ENCODE measurements around the gene TNS3.

TNS3 gene

DNA sequence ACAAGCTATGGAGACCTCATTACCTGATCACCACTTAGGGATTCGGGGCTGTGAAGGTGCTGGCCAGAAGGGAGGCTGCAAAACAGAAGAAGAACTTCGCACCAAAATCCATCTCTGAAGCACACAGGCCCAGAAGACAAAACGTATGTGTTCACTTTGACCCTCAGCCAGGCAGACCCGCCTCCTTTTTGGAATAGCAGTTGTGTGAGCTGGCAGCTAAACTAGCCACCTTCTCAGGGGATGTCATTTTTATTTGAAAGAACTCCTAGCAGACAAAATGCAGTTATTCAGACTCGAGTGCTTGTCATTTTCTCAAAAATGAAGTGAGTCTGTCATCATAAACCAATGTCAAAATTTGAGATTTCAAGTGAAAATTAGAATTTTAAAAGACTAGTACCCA, 71.7 kb downstream of the TNS3 start:
- no peak for DNase-seq (ENCODE audit: low read depth in 1 of 2, low spot score in 1 of 2)

DNA sequence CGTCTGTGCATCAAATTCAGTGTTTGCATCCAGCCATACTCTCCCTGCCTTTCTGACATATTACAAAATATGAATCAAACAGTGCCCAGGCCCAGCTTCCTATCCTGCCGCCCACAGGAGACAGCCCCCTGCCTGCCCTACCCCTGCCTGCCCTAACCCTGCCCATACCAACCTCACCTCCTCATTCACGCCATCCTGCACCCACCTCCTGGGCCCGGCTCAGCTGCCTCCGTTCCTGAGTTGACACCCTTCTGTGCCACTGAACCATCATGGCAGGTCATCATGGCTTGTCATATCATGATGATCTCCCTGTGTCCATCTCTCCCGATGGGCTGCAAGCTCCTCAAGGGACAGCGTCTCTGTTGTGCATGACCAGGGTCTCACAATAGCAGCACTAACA, 72.3 kb downstream of the TNS3 start:
- Histone ChIP-seq H3K27me3 (ENCODE audit: insufficient read depth, poor library complexity, severe bottlenecking) (no peaks in the 10 kb centered on the region), H3K4me3 (replicated peaks; ENCODE audit: insufficient read depth, low read length) (no peak overlapping the region), H3K27ac (replicated peaks) (no peak overlapping the region)
- TF ChIP-seq POLR2AphosphoS5 (IDR thresholded peaks at IDR 0.05; ENCODE audit: low read depth): no peak
- TF ChIP-seq, protein P1, sequence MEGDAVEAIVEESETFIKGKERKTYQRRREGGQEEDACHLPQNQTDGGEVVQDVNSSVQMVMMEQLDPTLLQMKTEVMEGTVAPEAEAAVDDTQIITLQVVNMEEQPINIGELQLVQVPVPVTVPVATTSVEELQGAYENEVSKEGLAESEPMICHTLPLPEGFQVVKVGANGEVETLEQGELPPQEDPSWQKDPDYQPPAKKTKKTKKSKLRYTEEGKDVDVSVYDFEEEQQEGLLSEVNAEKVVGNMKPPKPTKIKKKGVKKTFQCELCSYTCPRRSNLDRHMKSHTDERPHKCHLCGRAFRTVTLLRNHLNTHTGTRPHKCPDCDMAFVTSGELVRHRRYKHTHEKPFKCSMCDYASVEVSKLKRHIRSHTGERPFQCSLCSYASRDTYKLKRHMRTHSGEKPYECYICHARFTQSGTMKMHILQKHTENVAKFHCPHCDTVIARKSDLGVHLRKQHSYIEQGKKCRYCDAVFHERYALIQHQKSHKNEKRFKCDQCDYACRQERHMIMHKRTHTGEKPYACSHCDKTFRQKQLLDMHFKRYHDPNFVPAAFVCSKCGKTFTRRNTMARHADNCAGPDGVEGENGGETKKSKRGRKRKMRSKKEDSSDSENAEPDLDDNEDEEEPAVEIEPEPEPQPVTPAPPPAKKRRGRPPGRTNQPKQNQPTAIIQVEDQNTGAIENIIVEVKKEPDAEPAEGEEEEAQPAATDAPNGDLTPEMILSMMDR (IDR thresholded peaks at IDR 0.05; ENCODE audit: insufficient read depth, low read length): no peak
- TF ChIP-seq, protein P2, sequence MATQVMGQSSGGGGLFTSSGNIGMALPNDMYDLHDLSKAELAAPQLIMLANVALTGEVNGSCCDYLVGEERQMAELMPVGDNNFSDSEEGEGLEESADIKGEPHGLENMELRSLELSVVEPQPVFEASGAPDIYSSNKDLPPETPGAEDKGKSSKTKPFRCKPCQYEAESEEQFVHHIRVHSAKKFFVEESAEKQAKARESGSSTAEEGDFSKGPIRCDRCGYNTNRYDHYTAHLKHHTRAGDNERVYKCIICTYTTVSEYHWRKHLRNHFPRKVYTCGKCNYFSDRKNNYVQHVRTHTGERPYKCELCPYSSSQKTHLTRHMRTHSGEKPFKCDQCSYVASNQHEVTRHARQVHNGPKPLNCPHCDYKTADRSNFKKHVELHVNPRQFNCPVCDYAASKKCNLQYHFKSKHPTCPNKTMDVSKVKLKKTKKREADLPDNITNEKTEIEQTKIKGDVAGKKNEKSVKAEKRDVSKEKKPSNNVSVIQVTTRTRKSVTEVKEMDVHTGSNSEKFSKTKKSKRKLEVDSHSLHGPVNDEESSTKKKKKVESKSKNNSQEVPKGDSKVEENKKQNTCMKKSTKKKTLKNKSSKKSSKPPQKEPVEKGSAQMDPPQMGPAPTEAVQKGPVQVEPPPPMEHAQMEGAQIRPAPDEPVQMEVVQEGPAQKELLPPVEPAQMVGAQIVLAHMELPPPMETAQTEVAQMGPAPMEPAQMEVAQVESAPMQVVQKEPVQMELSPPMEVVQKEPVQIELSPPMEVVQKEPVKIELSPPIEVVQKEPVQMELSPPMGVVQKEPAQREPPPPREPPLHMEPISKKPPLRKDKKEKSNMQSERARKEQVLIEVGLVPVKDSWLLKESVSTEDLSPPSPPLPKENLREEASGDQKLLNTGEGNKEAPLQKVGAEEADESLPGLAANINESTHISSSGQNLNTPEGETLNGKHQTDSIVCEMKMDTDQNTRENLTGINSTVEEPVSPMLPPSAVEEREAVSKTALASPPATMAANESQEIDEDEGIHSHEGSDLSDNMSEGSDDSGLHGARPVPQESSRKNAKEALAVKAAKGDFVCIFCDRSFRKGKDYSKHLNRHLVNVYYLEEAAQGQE (IDR thresholded peaks at IDR 0.05; ENCODE audit: insufficient replicate concordance, low read depth): no peak
- no peak for TF ChIP-seq SPI1 (IDR thresholded peaks at IDR 0.05; ENCODE audit: borderline replicate concordance, low read depth)
- TF ChIP-seq GABPA (IDR thresholded peaks at IDR 0.05; ENCODE audit: low read depth): no peak
- DNase-seq (ENCODE audit: low read depth in 1 of 2, low spot score in 1 of 2): no peak

More for the DNA sequence above, 71.7 kb downstream of the TNS3 start:
- H3K4me3 ChIP-seq (replicated peaks; ENCODE audit: insufficient read depth, low read length): no peak overlapping the region
- H3K27ac ChIP-seq (replicated peaks): no peak overlapping the region
- TF ChIP-seq POLR2AphosphoS5 (IDR thresholded peaks at IDR 0.05; ENCODE audit: low read depth): no peak
- TF ChIP-seq GABPA (IDR thresholded peaks at IDR 0.05; ENCODE audit: low read depth): no peak
- TF ChIP-seq, protein P1 (IDR thresholded peaks at IDR 0.05; ENCODE audit: insufficient read depth, low read length): no peak
- TF ChIP-seq, protein P2 (IDR thresholded peaks at IDR 0.05; ENCODE audit: insufficient replicate concordance, low read depth): no peak
- TF ChIP-seq SPI1 (IDR thresholded peaks at IDR 0.05; ENCODE audit: borderline replicate concordance, low read depth): no peak
- no peaks in the 10 kb centered on the region for H3K27me3 ChIP-seq (ENCODE audit: insufficient read depth, poor library complexity, severe bottlenecking)

DNA sequence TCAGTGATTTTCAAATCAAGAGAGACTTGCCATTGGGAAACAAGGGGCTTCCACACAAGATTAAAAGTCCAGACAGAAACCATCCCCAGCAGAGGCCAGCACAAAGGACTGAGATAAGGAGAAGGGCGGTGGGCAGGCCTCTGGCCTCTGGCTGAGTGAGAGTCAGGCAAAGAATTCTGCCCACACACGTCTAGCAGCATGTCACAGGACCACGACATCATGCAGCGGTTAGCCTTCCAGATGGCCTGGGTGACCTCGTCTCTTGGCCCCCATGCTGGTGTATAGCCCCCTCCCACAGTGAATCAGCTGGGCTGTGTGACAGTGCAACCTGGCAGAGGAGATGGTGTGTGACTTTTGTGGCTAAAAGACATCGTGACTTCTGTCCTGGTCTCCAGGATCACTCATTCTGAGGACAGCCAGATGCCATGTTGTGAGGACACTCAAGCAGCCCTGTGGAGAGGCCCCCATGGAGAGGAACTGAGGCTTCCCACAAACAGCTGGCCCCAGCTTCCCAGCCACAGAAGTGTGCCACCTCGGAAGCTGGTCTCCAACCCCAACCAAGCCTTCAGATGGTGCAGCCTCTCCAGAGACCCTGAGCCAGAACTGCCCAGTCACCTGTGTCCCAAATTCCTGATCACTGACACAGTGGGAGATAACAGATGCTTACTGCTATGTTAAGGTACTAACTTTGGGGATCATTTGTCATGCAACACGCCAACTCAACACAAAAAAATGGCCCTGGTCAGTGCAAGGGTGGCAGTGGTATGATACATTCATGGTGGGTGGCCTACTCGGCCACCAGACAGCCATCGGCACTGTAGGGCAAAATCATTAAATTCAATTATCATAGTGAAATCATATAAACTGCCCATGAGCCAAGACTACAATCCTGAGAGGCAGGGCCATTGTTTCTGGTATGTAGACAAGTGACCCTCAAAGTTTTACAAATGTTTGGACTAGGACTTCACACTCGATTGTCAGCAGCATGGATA, 73.2 kb downstream of the TNS3 start:
- Histone ChIP-seq H3K27me3 (ENCODE audit: insufficient read depth, poor library complexity, severe bottlenecking) (no peaks in the 10 kb centered on the region), H3K4me3 (replicated peaks; ENCODE audit: insufficient read depth, low read length) (no peak overlapping the region), H3K27ac (replicated peaks) (no peak overlapping the region)
- TF ChIP-seq, protein P2 (IDR thresholded peaks at IDR 0.05; ENCODE audit: insufficient replicate concordance, low read depth): no peak
- TF ChIP-seq SPI1 (IDR thresholded peaks at IDR 0.05; ENCODE audit: borderline replicate concordance, low read depth) (no peak), POLR2AphosphoS5 (IDR thresholded peaks at IDR 0.05; ENCODE audit: low read depth) (no peak), GABPA (IDR thresholded peaks at IDR 0.05; ENCODE audit: low read depth) (no peak)
- TF ChIP-seq, protein P1 (IDR thresholded peaks at IDR 0.05; ENCODE audit: insufficient read depth, low read length): no peak
- DNase-seq (ENCODE audit: low read depth in 1 of 2, low spot score in 1 of 2): no peak

Data from HL-60 (cell line).